GM19455 (cell line): ENCODE data around the gene IL20RB.

Source experiments
- ATAC-seq: cut with Tn5 transposase; IDR thresholded peaks from one replicate; pipeline ENCODE4 v1.9.1; 2021; ENCODE audit not compliant: unreplicated experiment

Gene IL20RB, protein sequence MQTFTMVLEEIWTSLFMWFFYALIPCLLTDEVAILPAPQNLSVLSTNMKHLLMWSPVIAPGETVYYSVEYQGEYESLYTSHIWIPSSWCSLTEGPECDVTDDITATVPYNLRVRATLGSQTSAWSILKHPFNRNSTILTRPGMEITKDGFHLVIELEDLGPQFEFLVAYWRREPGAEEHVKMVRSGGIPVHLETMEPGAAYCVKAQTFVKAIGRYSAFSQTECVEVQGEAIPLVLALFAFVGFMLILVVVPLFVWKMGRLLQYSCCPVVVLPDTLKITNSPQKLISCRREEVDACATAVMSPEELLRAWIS

DNA sequence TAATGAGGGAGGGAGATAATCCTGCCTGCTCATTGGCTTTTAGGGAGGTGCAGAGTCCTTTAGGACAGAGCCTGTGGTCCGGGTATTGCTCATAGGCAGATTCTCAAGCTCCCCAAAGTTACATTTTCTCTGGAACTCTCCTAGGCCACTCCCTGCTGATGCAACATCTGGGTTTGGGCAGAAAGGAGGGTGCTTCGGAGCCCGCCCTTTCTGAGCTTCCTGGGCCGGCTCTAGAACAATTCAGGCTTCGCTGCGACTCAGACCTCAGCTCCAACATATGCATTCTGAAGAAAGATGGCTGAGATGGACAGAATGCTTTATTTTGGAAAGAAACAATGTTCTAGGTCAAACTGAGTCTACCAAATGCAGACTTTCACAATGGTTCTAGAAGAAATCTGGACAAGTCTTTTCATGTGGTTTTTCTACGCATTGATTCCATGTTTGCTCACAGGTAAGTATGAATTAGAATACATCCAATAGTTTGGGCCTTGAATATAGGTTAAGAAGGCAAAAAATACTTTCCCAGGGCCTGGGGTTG lies at the start of gene IL20RB:
Gene IL20RB (plus strand): TSS at position 233 of the 538 bp plus-strand sequence. CDS start 131 bp downstream, at position 364.
- ATAC-seq, result no peak

DNA sequence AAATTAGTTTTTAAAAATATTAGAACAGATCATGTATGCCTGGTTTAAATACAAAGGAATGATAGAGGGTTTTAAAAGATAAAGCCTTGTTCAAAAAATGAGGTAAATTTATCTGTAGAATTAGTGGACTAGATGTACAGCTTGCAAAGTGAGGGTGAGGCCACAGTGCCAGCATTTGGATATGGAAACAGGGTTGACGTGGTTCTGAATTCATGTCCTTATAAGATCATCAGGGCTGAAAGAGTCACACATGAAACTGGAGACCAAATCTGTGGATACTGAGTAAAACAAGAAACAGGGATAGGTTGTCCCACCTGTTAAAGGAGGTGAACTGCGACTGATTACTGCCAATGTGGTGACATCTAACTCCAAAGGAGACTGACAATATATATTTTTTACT lies 49.5 kb upstream of the IL20RB start:
- ATAC-seq, result no peak

DNA sequence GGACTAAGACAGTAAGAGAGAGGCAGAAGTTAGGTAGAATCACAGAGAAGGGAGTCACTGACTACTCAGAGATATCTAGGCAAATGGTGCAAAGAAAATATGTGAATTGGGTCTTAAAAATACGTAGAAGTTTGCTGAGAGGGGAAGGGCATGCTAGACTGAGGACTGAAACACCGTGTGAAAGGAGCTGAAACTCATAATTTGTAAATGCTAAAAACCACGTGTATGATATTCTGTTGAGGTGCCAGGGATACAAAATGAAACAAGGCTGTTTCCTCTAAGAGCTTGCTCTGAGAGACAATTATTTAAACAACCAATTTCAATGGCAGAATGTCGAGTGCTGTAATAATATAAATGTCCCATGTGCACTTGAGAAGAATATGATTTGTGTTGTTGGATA lies 48.6 kb upstream of the IL20RB start:
- ATAC-seq, result no peak

DNA sequence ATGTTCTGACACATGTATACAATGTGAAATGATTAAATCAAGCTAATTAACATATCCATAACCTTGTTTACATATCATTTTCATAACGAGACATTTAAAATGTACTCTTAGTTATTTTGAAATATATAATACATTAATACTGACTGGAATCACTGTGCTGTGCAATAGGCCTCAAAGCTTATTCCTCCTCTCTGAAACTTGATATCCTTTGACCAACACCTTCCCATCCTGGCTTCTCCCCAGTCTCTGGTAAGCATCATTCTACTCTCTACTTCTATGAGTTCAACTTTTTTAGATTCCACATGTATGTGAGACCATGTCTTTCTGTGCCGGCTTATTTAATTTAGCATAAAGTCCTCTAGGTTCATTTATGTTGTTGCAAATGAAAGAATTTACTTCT lies 47.1 kb upstream of the IL20RB start:
- no peak for ATAC-seq

DNA sequence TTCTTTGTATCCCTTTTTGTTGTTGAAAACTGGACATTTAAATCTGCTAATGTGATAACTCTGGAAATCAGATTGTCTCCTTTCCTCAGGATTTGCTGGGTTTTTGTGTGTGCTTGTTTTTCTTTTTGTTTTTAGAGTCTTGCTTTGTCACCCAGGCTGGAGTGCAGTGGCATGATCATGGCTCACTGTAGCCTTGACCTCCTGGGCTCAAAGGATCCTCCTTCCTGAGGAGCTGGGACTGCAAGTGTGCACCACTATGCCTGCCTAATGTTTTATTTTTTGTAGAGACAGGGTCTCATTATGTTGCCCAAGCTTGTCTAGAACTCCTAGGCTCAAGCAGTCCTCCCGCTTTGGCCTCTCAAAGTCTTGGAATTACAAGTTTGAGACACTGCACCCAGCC lies 44.6 kb upstream of the IL20RB start:
- ATAC-seq, result no peak

DNA sequence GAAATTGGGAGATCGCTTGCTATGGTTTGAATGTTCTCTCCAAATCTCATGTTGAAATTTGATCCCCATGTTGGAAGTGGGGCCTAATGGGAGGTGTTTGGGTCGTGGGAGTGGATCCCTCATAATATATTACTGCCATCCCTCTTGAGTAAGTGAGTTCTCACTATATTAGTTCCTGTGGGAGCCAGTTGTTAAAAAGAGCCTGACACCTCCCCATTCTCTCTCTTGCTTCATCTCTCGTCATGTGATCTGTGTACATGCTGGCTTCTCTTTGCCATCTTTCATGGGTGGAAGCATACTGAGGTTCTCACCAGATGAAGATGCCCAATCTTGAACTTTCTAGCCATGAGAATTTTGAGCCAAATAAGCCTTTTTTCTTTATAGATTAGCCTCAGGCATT lies 43.0 kb upstream of the IL20RB start:
- ATAC-seq, result no peak

DNA sequence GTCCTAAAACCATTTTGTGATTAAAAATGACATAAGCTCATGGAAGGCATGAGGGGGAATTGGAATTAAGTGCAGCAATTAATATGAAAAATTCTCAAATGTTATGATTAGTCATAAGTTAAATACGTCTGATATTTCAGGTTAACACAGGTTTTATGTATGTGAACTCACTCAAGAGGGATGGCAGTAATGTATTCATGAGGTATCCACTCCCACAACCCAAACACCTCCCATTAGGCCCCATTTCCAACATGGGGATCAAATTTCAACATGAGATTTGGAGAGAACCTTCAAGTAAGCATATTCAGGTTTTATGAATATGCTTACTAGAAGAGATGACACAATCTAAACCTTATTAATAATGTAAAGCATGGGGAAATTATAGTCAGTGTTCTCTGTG lies 41.6 kb upstream of the IL20RB start:
- no peak for ATAC-seq

DNA sequence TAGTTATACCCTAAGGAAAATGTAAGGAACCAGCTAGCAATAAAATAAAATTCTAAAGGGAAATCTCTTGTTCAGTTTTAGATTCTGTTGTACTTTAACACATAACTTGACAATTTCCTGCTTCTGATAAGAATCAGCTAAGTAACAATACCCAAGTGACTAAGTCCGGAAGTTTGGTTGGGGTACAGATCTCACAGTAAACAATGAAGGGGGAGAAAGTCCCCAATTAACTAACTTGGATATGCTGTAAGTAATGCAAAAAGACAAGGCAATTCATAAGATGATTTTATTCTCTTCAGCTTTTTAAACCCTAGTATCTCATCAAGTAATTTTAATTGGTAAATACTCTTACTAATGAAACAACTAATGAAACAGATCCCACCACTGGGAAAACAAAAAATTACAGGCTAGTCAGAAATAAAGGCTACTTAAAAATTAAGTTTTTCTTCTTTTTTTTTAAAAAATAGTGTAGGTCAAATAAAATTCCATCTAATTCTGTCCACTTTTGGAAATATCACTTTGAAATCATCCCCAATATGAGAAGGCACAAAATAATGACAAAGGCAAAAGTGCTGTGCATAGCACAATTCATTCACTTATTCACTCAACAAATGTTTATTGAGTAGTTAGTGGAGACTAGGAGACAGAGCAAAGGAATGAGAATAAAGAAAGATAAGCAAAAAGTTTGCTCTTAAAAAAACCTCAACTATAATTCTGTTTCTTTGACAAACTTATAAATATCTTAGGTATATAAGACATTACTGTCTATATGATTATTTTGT lies 37.8 kb upstream of the IL20RB start:
- no peak for ATAC-seq

DNA sequence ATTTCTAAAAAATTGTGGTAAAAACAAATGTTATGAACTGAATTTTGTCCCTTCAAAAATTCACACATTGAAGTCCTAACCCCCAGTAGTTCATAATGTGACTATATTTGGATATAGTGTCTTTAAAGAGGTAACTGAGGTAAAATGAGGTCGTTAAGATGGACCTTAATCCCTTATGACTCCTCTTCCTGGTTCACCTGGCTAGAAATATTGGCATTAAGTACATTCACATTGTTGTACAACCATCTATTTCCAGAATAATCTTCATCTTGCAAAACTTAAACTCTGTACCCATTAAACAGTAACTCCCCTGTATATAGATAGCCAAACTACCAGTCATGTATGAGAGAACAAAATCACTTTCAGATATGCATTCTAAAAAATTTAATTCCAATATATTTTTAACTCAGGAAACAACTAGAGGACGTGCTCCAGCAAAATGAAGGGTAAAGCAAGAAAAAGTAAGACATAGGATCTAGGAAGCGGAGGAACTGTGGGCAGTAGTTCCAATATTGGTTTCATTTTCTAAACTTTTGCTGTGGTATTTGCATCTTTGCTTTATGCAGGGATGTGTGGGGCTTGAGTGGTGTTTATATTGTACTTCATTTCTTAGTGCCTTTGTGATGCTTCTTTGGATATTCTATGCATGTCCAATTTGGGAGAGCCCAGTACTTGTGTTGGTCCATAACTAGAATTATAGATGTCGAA lies 36.7 kb upstream of the IL20RB start:
- ATAC-seq, result no peak

DNA sequence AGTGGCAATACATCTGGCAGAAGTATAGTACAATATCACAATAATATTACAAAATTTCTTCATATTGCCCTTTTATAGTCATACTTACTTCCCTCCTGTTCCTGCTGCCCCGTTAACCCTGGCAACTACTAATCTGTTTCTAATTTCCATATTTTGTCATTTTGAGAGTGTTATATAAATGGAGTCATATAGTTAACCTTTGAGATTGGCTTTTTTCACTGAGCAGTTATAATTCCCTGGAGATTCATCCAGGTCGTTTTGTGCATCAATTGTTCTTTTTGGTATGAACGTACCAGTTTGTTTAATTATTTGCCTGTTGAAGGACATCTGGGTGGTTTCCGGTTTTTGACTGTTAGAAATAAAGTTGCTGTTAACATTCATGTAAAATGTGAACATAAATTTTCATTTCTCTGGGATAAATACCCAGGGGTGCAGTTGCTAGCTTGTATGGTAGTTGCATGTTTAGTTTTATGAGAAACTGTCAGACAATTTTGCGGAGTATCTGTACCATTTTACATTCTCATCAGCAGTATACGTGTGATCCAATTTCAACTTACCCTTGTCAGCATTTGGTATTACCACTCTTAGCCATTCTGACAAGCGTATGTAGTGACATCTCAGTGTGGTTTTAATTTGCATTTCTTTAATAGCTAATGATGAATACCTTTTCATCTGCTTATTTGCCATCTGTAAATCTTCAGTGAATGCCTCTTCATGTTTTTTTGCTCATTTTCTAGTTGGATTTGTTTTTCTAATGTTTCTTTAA lies 32.2 kb upstream of the IL20RB start:
- no peak for ATAC-seq

DNA sequence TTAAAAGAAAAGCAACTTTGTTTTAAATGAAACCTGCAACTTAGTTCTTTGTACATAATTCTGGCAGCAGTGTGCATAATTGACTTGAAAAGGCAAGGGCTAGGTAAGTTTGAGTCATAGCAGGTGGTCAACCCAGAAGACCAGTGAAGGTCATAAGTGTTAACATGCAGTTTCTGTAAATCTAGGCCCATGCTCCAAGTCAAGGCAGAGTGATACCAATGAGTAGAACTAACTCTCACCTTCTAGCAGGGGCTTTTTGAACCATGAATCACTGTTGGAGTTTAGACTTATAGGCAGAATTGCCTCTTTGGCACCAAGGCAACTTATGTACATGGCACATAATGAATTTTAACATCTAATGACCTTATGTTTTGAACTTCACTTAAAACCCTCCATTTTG lies 29.5 kb upstream of the IL20RB start:
- ATAC-seq, result no peak

DNA sequence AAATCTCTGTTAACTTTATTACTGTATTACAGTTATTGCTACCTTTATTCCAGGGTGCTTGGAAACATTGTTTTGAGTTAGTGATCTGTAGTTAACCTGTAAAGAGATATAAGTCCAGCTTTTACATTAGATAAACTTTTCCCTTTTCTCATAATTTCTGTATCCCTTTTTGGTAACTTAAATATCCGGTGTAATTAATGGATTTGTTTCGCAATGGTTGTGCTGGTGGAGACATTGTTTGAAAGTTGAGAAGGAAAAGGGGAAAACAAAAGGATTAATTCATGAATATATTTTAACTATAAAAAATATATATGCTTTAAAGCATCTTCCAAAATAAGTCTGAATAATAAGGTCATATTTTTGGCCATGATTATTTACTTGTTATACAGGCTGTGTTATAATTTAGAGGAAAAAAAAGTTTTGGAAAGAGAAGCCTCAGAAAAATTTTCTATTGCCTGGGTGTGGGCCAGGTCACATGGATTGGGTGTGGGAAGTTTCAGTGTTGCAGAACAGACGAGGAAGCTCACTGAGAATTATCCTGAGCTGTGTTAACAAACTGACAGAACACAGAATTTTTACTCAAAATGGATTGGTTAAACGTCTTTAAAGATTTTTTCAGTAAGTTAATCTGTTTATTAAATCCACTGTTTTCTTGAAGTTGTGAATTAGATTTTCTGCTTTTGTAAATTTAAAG lies 27.7 kb upstream of the IL20RB start:
- no peak for ATAC-seq

DNA sequence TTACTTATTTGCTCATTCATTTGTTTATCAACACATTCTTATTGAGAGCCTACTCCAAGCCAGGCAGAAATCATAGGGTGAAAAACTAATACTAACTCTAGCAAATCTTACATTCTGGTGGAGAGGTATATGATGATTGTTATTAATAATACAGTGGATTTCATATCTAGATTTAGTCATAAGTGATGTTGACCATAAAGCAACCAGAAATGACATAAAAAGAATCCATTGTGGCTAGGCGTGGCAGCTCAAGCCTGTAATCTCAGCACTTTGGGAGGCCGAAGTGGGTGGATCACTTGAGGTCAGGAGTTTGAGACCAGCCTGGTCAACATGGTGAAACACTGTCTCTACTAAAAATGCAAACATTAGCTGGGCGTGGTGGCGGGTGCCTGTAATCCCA lies 26.2 kb upstream of the IL20RB start:
- no peak for ATAC-seq

DNA sequence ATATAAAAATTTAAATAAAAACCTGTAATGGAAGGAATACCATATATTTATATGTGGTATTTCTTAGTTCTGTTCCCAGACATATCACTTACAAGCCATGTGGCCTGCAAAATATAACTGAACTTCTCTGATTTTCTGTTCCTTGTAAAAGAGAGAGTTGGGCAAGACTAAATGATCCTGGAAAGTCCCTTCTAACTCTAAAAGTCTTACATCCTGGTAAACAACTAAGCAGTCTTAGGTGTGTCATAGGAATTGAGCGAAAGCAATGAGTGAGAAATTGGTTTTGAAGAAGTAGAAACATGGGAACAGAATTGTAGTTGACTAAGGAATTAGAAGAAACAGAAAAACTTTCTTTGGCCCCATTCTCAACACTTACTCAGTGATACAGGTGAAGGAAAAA lies 25.3 kb upstream of the IL20RB start:
- ATAC-seq, result peak; percentile 54

DNA sequence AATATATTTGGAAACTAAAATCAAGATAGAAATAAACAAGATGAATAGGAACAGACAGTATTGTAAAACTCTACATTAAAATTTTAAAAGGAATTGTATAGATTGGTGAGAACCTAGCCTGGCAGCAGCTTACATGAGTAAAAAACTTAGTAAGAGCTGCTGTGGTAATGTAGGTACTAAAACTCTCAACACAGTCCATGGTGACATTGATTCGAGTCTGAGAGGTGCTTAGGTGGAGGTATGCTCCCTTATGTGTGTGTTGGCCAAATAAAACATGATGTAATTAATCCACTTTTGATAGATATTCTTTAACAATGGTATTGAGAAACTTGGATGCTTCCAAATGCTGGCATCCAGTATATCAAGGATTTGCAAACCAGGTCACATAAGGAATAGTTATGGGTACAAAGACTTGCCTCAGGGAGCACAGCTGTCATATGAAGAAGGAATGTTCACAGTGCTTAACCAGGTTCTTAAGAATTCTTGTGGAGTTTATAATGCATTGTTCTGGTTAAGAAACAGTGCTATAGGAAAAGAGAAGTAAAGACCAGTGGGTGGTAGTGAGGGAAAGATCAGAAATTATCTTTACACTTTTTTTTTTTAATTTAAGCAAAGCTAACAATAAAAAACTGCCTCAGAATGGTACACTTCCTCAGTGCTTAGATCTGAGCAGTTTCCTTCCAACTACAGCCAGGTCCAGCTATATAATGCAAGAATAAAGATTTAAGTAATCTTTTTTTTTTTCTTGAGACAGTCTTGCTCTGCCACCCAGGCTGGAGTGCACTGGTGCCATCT lies 24.6 kb upstream of the IL20RB start:
- peak; percentile 29 for ATAC-seq

DNA sequence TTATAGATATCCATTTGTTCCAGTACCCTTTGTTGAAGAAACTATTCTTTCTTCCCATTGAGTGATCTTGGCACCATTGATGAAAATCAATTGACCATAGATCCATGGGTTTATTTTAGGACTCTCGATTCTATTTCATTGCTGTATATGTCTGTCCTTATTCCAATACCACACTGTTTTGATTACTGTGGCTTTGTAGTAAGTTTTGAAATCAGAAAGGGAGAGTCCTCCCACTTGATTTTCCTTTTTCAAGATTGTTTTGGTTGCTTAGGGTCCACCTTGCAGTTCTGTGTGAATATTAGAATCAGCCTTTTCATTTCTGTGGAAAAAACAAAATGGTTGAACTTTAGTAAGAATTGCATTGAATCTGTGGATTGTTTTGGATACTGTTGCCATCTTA lies 20.6 kb upstream of the IL20RB start:
- no peak for ATAC-seq

DNA sequence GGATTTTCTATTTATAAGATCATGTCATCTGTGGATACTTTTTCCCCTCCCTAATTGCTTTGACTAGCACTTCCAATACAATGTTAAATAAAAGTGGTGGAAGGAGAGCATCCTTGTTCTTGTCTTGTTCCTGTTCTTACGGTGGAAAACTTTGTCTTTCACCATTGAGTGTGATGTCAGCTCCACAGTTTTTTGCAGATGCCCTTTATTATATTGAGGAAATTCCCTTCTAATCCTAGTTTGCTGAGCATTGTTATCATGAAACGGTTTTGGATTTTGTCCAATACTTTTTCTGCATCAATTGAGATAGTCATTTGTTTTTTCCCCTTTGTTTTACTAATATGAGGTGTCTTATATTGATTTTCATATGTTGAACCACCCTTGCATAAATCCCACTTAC lies 19.9 kb upstream of the IL20RB start:
- no peak for ATAC-seq

DNA sequence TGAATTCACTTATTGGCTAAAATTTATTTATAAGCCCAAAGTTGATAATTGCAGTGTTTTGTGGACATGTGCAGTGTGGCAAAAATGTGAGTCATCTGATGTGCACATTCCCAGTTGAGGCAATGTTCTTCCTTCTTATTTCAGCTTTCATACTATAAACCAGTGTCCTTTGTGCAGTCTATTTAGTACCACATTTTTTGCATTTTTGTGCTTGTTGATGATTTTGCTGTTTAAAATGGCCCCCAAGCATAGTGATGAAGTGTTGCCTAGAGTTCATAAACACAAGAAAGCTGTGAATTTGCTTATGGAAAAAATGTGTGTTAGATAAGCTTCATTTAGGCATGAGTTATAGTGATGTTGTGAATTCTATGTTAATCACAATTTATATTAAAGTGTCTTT lies 19.4 kb upstream of the IL20RB start:
- ATAC-seq, result no peak

DNA sequence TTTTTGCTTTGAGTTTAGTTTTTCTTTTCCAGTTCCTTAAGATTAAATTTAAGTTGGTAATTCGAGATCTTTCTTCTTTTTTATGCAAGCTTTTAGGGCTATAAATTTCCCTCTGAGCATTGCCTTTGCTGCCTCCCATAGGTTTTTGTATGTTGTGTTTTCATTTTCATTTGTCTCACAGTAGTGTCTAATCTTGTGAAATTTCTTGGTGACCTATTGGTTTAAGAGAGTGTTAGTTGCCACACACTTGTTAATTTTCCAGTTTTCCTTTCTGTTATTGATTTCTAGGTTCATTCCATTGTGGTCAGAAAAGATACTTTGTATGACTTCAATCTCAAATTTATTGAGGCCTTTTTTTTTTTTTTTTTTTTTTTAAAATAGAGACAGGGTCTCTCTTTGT lies 18.3 kb upstream of the IL20RB start:
- no peak for ATAC-seq

DNA sequence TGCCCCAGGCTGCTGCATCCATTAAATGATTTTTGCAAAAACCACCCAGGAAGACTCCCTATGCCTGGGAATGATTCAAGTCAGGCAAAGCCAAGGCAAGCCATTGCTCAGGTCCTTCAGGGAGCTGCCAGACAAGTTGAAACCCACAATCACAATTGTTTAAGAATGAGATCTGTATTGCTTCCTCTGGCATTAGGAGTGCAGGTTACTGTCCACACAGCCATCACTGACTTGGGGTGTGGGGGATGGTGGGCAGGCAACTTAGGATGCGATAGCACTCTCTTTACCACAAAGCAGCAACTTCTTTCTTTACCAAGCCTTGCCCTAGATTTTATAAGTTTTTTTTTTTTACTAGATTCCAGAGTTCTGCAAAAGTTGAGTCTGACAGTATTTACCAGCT lies 15.0 kb upstream of the IL20RB start:
- ATAC-seq, result no peak
